GM12878 (cell line): ENCODE data around the gene ANAPC2. TPM values are rescaled to one million over a fixed set of nuclear protein-coding genes. Genes with fewer than 3 reads are reported as not detected.

Source experiments
- ATAC-seq: fragments of 200-7000 bp; cut with Tn5 transposase; 3 replicates; pipeline ENCODE4 v1.9.1; 2020; ENCODE audit warnings: mild to moderate bottlenecking, moderate library complexity
- BruUV-seq: library from RNA; stranded (reverse); fragments of 400-500 nt; replicated peaks from 2 replicates; lab custom pipeline; 2021; lab: Mats Ljungman, UMichigan
- CTCF ChIA-PET: fragments of 300-600 bp; sonication (Branson Sonifier 250); formaldehyde crosslinking; extraction: SDS; loops from one replicate; lab custom pipeline; 2021; ENCODE audit warnings: inconsistent platforms; lab: Yijun Ruan, JAX
- POLR2A ChIA-PET: fragments of 350-600 bp; formaldehyde crosslinking; extraction: SDS; loops from one replicate; lab custom pipeline; 2021; ENCODE audit warnings: inconsistent platforms; lab: Charles Lee
- RAD21 ChIA-PET: fragments of 300-600 bp; sonication (Branson Sonifier 250); formaldehyde crosslinking; loops from one replicate; lab custom pipeline; 2023; ENCODE audit warnings: antibody characterized with exemption; ENCODE audit not compliant: unreplicated experiment; lab: Charles Lee
- SMC1A ChIA-PET: fragments of 300-600 bp; sonication (Branson Sonifier 250); formaldehyde crosslinking; loops from one replicate; lab custom pipeline; 2023; ENCODE audit not compliant: unreplicated experiment, uncharacterized antibody; lab: Charles Lee
- DNase-seq: peaks from one replicate; pipeline ENCODE4 v3.0.0-alpha.2; 2011; ENCODE audit warnings: low read depth, low spot score
- FAIRE-seq: peaks from 3 replicates; lab custom pipeline; 2011; peaks lifted over from hg19 to GRCh38; lab: Jason Lieb, UNC
- H2AFZ ChIP-seq: 2 replicates; pipeline ENCODE4 v1.6.0; 2011; ENCODE audit warnings: low read depth, low read length, control low read depth; ENCODE audit not compliant: control insufficient read depth
- H3K27ac ChIP-seq: 2 replicates; pipeline ENCODE4 v1.5.1; 2011; ENCODE audit warnings: control low read depth; ENCODE audit not compliant: control insufficient read depth, insufficient read depth
- H3K27me3 ChIP-seq, 2 experiments: replicated peaks in 1 of 2; 2 replicates each; pipeline versions ENCODE4 v1.6.0 to v1.6.1; 2011; ENCODE audit warnings: low read length in 1 of 2; ENCODE audit not compliant: control insufficient read depth in 2 of 2, insufficient read depth in 2 of 2
- H3K36me3 ChIP-seq, 2 experiments: 2 replicates each; pipeline ENCODE4 v1.5.1; 2011; ENCODE audit warnings: low read length in 1 of 2; ENCODE audit not compliant: control insufficient read depth in 2 of 2, insufficient read depth in 2 of 2
- H3K4me1 ChIP-seq: 2 replicates; pipeline ENCODE4 v1.6.1; 2011; ENCODE audit warnings: mild to moderate bottlenecking, low read length, moderate library complexity, mixed read lengths; ENCODE audit not compliant: control insufficient read depth, insufficient read depth
- H3K4me2 ChIP-seq: 2 replicates; pipeline ENCODE4 v1.6.0; 2011; ENCODE audit warnings: control low read depth; ENCODE audit not compliant: control insufficient read depth, insufficient read depth
- H3K4me3 ChIP-seq: fragments of 200-600 bp; sonication (generic); 2 replicates; pipeline ENCODE4 v1.5.1; 2016
- H3K79me2 ChIP-seq: 2 replicates; pipeline ENCODE4 v1.6.0; 2011; ENCODE audit warnings: low read length; ENCODE audit not compliant: control insufficient read depth, insufficient read depth
- H3K9ac ChIP-seq: 2 replicates; pipeline ENCODE4 v1.8.0; 2011; ENCODE audit warnings: low read length, control low read depth, mixed read lengths; ENCODE audit not compliant: control insufficient read depth, insufficient read depth
- H3K9me3 ChIP-seq: replicated peaks from 3 replicates; pipeline ENCODE4 v1.5.1; 2011; ENCODE audit warnings: mild to moderate bottlenecking, low read length; ENCODE audit not compliant: control insufficient read depth, insufficient read depth
- H4K20me1 ChIP-seq: 2 replicates; pipeline ENCODE4 v1.6.0; 2011; ENCODE audit not compliant: control insufficient read depth, insufficient read depth
- ATF7 ChIP-seq: fragments of 450-650 bp; IDR thresholded peaks from 2 replicates; pipeline ENCODE4 v1.6.1; 2016; ENCODE audit warnings: low read depth, mild to moderate bottlenecking
- E4F1 ChIP-seq: fragments of 450-650 bp; IDR thresholded peaks from 2 replicates; pipeline ENCODE4 v1.6.1; 2018; ENCODE audit warnings: borderline replicate concordance, mild to moderate bottlenecking; ENCODE audit not compliant: partially characterized antibody
- ESRRA ChIP-seq: IDR thresholded peaks from 2 replicates; pipeline ENCODE4 v1.6.1; 2012; ENCODE audit warnings: mild to moderate bottlenecking, low read length, improper control_type of control experiment
- EZH2 ChIP-seq: IDR thresholded peaks from 2 replicates; pipeline ENCODE4 v1.6.1; 2012; ENCODE audit warnings: low read depth, mild to moderate bottlenecking, control low read depth, inconsistent platforms, low read length, borderline replicate concordance; ENCODE audit not compliant: control insufficient read depth
- FOS ChIP-seq: IDR thresholded peaks from 3 replicates; pipeline ENCODE4 v1.6.1; 2011; ENCODE audit warnings: borderline replicate concordance; ENCODE audit not compliant: insufficient read length; ENCODE audit errors: extremely low read depth
- GABPA ChIP-seq: IDR thresholded peaks from 2 replicates; pipeline ENCODE4 v1.6.1; 2014; ENCODE audit warnings: antibody characterized with exemption, low read depth, mild to moderate bottlenecking, inconsistent platforms
- HSF1 ChIP-seq: fragments of 150-350 bp; IDR thresholded peaks from 2 replicates; pipeline ENCODE4 v1.6.1; 2014; ENCODE audit warnings: mild to moderate bottlenecking, low read depth, low read length
- IRF3 ChIP-seq: fragments of 450-650 bp; IDR thresholded peaks from 2 replicates; pipeline ENCODE4 v1.6.1; 2014; ENCODE audit warnings: mild to moderate bottlenecking
- JUNB ChIP-seq: IDR thresholded peaks from 2 replicates; pipeline ENCODE4 v1.6.1; 2016; ENCODE audit warnings: antibody characterized with exemption, mild to moderate bottlenecking
- MTA3 ChIP-seq: IDR thresholded peaks from 2 replicates; pipeline ENCODE4 v1.6.1; 2012; ENCODE audit warnings: low read length, inconsistent platforms, borderline replicate concordance
- PAX5 ChIP-seq: IDR thresholded peaks from 2 replicates; pipeline ENCODE4 v1.6.1; 2011; ENCODE audit warnings: low read depth, low read length, borderline replicate concordance
- PAX8 ChIP-seq: fragments of 450-650 bp; IDR thresholded peaks from 2 replicates; pipeline ENCODE4 v1.6.1; 2017; ENCODE audit warnings: mild to moderate bottlenecking, moderate library complexity
- POLR2A ChIP-seq: IDR thresholded peaks from 2 replicates; pipeline ENCODE4 v1.6.1; 2011; ENCODE audit warnings: low read depth, mild to moderate bottlenecking, low read length
- SMAD1 ChIP-seq: fragments of 450-650 bp; IDR thresholded peaks from 2 replicates; pipeline ENCODE4 v1.6.1; 2018; ENCODE audit warnings: mild to moderate bottlenecking, low read depth; ENCODE audit not compliant: partially characterized antibody
- TCF12 ChIP-seq: IDR thresholded peaks from 2 replicates; pipeline ENCODE4 v1.6.1; 2011; ENCODE audit warnings: low read depth, mild to moderate bottlenecking, low read length
- WGBS: methylation state at CpG from one replicate; pipeline ENCODE4 v1.1.6; 2016; ENCODE audit warnings: low lambda C conversion rate; ENCODE audit not compliant: insufficient replicate concordance, insufficient coverage; ENCODE audit errors: missing lambda C conversion rate; 5-methylcytosine and 5-hydroxymethylcytosine counted together
- in situ Hi-C: fragments of 300-500 bp; cut with MboI; formaldehyde crosslinking; loops from 9 replicates; pipeline ENCODE4 v1.14.3; 2018; ENCODE audit warnings: mixed read lengths
- intact Hi-C: fragments of 100-400 bp; cut with micrococcal nuclease; formaldehyde crosslinking; loops from one replicate; pipeline ENCODE4 v1.14.2; 2022; ENCODE audit not compliant: unreplicated experiment
- polyA plus RNA-seq, 11 experiments: library from polyadenylated mRNA; depleted of rRNA in 4 of 11; unstranded in 6 of 11; stranded (reverse) in 5 of 11; fragments of >200 nt; fragmentation: Nextera tagmentation in 4 of 11; fragmentation: Illumina TruSeq in 1 of 11; extraction: Ambion mirVana in 4 of 11; extraction: Trizol in 1 of 11; gene quantifications; 1 replicate in 1 of 11; 2 replicates in 10 of 11; pipeline versions ENCODE4 v1.2.1 to v1.2.3, GENCODE V29; 2011 to 2016; ENCODE audit warnings: inconsistent platforms in 2 of 11, missing spikeins in 2 of 11, low read depth in 1 of 11
- total RNA-seq, 4 experiments: library from RNA; depleted of rRNA in 3 of 4; stranded (reverse); fragments of >200 nt in 3 of 4; fragmentation: Illumina TruSeq in 1 of 4; extraction: Trizol in 1 of 4; gene quantifications; 2 replicates each; pipeline versions ENCODE4 v1.2.1 to v1.2.3, GENCODE V29; 2013 to 2021

Gene ANAPC2
- total and polyA plus RNA-seq, 10 of the 15 experiments (the other 5 are each of a cell fraction or from before 2014, with no cell fraction given) = 0.03 to 65.2 (median 20.5) TPM

- Histone ChIP-seq H3K4me3 (no peak overlapping the region), H3K4me2 (no peak overlapping the region), H3K9me3 (no peaks in the 10 kb centered on the region), H4K20me1 (no peaks in the 10 kb centered on the region), H3K36me3 (no peaks in the 10 kb centered on the region), H3K79me2 (peaks cover 6% of the 10 kb centered on the region), H3K27ac (no peak overlapping the region), H3K27me3 (no peaks in the 10 kb centered on the region), H3K4me1 (peaks cover 26% of the 10 kb centered on the region), H3K9ac (no peak overlapping the region), H2AFZ (no peak overlapping the region)
- no peak for DNase-seq
- SMC1A ChIA-PET = interaction anchor here (0.7 to 1.6 kb wide), 5 partner anchors 27 to 175 kb away, joined by 3 to 5 read pairs (median 4); no protein-coding TSS in a partner anchor
- no peak for ATAC-seq
- CTCF ChIA-PET = interaction anchor here (0.9 to 2.1 kb wide), 16 partner anchors 13 to 207 kb away, joined by 3 to 24 read pairs (median 6); partner anchors contain the start of genes NELFB, SAPCD2 and SSNA1
- RAD21 ChIA-PET = interaction anchor here (0.6 to 4.6 kb wide), 15 partner anchors 12 to 289 kb away, joined by 3 to 20 read pairs (median 5); partner anchors contain the start of genes ANAPC2, NELFB, RNF208 and SAPCD2
- 52% methylated on average over 31 of the region's 35 CpGs for WGBS
- in situ Hi-C loops = no loop called here
- BruUV-seq = no TSS peak
- intact Hi-C loops = loop anchor here (5.0 kb wide), 1 partner anchor 448 kb away; no protein-coding TSS in a partner anchor
- POLR2A ChIA-PET = interaction anchor here (0.6 to 2.1 kb wide), 6 partner anchors 11 to 805 kb away, joined by 3 to 15 read pairs (median 5); partner anchors contain the start of genes CYSRT1, SSNA1 and TPRN
- FAIRE-seq = no peak
- TF ChIP-seq FOS = no peak
- TF ChIP-seq PAX5 = no peak
- no peak for TF ChIP-seq SMAD1
- TF ChIP-seq E4F1 = no peak
- no peak for TF ChIP-seq POLR2A
- no peak for TF ChIP-seq ATF7
- no peak for TF ChIP-seq ESRRA
- TF ChIP-seq TCF12 = no peak
- no peak for TF ChIP-seq GABPA
- no peak for TF ChIP-seq EZH2
- TF ChIP-seq PAX8 = no peak
- no peak for TF ChIP-seq JUNB
- TF ChIP-seq HSF1 = no peak
- no peak for TF ChIP-seq MTA3
- no peak for TF ChIP-seq IRF3
These were observed 47.3 kb upstream of the ANAPC2 start for GRCh38 chr9:137235424-137236237.
